Measurements from ENCODE around the gene KIAA0513.

KIAA0513 gene

DNA sequence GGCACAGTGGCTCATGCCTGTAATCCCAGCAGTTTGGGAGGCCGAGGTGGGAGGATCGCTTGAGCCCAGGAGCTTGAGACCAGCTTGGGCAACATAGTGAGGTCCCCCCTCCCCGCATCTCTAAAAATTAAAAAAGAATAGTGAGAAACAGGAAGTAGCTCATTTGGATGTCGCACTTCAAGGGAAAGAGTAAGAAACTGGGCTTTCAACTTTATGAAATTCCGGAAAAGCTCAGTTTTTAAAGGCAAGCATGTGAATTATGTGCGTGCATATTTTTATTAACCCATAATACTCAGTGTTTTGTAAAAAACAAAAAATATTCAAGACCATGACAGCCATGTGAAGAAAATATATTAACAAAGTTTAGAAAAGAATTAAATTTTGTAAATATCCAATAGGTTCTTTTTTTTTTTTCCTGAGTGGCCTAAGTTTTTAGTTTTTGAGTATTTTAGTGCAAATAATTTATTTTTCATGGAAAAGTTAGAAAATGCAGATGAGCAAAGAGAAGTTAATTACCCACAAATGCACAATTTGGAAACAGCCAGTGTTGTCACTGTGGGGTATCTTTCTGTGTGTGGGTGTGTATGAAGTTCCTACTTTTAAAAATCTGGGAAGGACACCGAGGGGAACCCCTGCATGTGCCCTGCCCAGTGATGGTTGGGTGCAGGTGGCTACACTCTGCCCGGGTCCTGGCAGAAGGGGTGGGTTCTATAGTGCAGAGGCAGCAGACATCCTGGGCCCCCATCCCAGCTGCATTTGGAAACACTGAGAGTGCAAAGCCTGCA is 44.7 kb downstream of the KIAA0513 start:
- DNase-seq (ENCODE audit: low spot score) = no peak

DNA sequence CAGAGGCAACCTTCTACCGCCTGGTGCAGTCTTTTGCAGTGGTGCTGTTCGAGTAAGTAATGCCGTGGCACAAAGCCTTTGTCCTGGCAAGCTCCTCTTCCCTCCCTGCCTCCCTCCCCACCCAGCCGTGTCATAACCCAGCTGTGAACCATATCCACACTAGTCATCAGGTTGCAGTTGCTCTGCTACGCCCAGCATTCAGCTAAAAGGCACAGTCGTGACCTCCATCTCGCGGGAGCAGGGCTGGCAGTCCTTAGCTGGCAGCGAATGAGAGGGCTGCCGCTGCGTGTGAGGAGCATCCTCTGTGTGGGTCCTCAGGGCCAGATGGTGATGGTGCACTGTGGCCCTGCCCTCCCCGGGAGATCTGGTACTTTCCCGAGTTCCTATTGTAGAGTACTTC is 45.4 kb downstream of the KIAA0513 start:
- DNase-seq (ENCODE audit: low spot score) = no peak

DNA sequence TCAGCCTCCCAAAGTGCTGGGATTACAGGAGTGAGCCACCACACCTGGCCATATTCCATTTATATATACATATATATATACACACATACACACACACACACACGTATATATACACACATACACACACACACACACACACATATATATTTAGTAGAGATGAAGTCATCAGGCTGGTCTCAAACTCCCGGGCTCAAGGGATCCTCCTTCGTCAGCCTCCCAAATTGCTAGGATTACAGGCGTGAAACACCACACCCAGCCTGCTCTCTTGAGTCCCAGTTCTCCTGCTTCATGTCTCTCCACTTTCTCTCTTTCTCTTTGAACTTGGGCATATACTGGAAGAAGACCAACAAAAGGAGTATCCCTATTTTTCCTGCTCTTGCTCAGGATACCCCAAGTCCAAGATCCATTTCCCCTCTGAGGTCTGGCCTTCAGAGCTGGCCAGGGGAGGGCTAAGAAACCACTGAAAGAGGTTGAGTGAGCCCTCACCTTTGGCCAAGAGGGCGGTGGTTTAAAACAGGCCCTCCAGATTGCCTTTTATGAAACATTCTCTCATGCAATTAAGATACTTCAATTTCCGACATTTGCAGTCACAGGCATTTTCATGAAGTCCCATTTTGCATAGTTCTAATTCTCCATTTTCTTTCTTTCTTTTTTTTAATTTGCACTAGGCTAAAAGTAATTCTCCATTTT is 46.8 kb downstream of the KIAA0513 start:
- DNase-seq (ENCODE audit: low spot score) = no peak

DNA sequence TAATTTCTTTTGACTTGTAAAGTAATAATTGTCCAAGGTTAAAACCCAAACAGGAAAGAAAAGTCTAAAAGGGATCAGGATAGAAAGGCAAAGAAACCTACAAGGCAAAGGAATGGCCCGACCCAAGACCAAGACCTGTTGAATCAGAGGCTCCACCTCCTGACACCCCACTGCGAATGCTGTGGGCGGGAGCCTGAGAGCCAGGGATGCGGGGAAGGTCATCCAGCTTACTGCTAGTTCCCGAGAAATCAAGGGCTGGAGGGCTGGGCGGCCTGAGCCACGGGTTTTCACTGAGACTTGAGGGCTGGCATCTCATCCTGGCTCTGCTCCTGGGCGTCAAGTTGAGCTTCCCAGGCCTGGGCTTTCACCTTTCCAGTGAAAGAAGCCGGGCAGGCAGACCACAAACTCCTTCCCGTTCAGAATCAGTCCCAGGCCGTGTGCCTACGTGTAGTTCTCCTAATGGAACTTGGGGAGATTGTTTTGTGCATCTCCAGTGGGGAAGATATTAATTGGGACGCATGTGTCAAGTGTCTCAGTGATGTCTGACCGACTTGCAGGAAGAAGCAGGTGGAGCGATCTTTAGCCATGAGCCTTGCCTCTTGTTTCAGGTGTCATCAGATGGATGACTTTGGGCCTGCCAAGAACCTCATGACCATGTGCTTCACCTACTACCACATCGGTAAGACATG is 47.8 kb downstream of the KIAA0513 start:
- no peak for DNase-seq (ENCODE audit: low spot score)

DNA sequence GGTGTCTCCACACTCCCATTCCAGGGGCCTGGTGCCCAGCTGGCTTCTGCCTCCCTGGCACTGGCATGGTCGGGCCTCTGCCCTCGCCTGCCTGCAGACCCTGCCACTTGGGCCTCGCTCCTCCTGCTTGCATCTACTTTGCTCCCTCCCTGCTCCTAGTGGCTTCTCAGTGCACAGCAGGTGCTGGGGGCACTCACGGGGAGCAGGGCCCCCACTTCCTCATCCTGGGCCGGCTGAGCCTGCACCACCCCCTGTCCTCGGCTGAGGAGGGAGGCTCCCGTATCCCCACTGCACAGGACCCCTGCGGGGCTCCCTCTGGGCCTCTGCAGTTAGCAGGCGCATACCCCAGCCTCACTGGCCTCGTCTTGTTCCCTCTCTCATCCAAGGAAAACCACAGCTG is 49.4 kb downstream of the KIAA0513 start:
- no peak for DNase-seq (ENCODE audit: low spot score)

DNA sequence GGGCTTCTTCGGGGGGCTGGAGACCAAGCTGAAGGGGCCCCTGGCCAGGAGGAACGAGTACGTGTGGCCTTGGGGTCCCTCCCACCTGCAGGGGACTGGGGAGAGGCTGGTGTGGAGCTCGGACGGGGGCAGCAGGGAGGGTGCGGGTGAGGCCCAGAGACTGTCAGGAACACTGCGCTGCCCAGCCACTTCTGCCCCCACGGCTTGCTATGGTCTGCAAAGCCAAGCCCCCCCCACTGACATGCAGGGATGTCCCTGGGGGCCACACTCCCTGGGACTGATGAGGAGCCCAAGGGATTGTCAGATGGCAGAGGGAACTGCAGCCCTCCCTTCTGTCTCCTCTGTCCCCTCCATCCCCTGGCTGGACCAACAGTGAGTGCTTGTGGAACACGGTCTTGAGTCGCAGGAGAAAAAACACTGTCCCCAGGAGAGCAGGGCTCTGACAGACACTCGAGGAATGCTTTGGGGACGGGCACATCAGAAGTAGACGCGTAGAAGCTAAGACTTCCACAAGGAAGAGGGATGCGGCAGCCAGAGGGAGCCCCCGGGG is 50.1 kb downstream of the KIAA0513 start:
- no peak for DNase-seq (ENCODE audit: low spot score)

DNA sequence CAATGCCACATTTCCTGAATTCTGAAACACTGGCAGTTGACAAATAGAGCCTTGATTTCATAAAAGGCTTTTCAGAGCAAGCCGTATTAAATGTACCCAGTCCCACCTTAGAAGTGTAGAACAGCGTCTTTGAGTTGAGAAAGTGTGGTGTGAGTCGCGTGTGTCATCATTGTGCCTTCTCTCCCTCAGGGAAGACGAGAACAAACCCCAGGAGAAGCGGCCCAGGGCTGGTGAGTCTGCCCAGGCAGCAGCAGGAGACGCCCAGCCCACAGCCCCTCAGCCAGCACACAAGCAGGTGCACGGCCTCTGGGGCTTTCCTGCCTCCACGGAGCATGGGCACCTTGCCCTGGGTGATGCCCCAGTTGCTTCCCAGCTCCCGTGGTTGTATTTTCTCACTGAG is 50.6 kb downstream of the KIAA0513 start:
- DNase-seq (ENCODE audit: low spot score) = no peak

DNA sequence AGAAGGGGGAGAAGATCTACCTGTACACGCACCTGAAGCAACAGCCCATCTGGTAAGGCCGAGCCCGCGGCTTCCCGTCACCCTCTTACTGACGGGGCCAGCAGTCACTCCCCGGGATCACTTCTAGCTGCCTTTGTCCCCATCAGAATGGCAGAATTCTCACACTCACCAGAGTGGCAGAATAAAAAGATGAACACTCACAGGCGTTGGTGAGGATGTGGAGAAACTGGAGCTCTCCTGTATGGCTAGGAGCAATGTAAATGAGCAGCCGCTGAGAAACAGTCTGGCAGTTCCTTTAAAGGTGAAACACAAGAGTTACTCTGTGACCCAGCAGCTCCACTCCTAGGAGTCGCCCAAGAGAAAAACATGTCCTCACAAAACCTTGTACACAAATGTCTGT is 51.4 kb downstream of the KIAA0513 start:
- no peak for DNase-seq (ENCODE audit: low spot score)

DNA sequence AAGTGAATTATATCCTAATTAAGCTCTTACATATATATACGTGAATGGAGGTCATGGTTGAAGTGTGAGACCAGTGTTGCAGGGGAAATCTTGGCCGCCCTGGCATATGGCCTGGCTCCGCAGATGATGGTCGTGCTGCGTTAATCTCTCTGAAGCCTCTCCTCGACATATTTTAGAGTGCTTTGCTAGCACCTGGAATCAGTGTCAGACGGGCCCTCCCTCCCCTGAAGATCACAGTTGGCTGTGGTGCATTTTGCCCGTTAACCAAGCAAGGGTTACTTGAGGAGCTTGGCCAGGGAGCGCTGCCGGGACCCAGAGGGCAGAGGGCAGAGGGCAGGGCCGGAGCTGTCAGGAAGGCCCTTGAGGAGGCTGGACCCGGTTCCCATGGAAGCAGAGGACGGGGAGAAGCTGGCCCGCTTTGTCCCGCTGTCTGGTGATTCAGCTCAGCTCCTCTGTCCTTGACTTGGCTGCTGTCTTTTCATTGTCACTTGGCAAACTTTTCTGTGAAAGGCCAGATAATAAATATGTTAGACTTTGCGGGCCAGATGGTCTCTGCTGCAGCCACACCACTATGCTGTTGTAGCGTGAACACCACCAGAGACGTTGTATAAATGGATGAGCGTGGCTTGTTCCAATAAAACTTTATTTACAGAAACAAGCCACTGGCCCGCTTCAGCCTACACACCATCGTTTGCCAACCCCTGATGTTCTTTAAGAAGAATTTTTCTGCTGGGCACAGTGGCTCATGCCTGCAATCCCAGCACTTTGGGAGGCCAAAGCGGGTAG is 52.4 kb downstream of the KIAA0513 start:
- DNase-seq (ENCODE audit: low spot score) = no peak

DNA sequence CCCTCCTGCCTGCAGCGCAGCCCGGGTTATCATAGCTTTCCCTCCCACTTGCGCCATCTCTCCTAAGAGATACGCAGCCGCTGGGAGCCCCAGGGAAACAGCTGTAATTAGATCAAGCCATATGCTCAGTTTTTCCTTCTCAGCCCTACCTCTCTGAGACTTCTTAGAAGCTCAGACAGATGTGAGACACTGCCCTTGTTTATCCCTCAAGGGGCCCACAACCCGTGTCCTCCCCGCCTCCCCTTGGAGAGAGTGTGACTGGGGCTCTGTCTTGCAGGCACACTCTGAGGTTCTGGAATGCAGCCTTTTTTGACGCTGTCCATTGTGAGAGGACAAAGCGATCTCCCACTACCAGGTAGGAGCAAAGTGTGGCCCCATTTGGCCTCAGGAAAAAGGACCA is 53.4 kb downstream of the KIAA0513 start:
- DNase-seq (ENCODE audit: low spot score) = no peak

DNA sequence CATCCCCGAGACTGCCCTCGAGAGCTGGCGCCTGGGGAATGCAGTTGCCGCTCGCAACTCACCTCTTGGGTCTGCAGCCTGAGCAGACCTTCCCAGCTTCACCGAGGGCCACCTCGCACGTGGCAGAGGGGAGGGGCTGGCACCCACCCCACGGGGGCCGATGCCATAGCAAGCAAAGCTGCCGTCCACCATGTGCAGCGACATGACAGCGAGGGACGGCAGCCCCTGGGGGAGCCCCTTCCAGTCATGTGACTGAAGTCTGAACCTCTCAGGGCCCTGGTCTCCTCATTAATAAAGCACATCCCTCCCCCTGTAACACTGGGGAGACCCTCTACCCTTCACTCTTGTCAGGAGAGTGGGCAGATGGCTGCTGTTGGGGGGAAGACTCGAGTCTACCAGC is 54.2 kb downstream of the KIAA0513 start:
- no peak for DNase-seq (ENCODE audit: low spot score)

DNA sequence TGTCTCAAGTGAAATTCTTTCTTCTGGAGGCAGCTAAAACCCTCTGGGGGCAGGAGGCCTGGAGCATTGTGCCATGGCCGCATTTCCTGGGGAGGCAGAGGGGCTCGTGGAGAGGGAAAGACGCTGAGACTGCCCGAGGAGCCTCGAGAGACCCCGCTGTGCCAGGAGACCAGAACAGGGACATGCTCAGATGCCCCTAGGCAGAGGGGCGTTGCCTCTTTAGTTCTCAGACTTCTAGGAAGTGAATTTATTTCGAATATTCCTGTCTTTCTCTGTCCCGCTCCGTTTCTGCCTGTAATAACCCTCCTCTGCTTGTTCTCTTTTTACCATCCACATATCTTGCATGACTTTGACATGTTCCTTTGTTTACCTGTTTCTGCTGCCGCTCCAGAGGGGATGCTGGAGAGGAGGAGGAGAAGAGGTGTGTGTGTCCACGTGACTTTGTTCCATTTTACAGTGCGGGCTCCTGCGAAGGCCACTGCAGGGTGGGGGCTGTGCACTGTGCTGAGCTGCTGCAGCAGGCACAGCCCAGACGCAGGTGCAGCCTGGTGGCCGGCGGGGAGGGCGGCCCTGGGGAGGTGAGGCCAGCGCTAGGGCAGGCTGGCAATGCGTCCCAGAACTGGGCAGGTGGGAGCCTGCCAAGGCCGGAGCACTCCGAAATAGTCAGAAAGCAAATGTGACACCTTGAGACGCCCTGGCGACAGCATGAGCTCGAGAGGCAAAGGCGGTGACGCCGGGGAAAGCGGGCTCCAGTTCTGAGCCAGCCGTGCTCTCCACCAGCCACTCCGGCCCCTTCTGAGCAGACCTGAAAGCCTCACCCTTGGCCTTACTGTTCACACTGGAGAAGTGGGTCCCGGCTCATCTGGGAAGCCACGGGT is 54.8 kb downstream of the KIAA0513 start:
- no peak for DNase-seq (ENCODE audit: low spot score)

DNA sequence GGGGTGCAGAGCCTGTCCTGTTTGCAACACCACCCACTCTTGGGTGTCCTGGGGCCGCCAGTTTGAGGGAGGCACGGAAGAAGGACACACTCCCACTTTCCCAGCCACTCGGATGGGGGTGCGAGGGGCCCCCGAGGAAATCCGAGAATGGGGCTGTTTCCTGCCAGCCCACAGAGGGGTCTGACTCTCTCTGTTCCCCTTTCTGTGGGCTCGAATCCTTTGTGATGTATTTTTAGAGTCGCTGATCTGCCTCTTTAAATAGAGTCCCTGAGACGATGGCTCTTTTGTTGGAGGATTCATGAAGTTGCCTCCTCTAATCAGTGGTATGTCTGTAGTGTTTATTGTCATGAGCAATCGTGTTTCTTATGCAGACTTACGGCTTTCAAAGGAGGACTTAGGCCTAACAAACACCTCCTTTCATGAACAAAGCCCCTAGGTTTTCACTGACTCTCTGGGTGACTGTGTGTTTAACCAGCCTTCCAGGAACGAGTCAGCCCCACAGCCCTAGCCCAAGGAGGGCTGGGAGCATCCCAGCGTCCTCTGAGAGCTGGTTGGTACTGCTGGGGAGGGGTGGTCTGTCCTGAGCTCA is 55.5 kb downstream of the KIAA0513 start:
- DNase-seq (ENCODE audit: low spot score) = no peak

DNA sequence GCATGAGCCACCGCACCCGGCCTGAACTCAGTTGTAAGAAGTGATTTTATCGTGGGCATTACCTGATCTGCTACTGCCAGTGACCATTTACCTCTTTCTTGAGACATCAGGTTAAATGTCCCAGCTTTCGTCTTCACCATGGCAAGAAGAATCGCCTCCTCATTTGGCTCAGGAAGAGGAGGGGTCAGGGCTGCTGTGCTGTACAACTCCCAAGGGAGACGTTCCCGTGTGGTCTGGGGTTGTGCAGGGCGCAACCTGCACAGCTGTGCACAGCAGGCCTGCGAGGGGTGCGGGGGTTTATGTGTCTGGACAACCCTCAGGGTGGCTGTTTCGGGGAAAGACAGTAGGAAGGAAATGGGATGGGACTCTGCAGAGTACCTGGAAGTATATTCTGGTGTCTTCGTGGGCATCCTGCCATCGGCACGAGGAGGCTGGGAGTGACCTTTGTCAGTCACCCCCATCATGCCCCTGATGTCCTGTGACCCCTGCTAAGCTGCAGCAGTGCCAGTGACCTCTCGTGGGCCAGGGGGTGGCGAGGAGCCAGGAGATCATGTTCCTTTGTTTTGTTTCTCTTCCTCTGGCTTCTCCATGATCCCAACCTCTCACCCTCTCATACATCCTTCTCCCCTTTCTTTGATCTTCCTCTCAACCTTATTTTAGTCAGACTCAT is 57.4 kb downstream of the KIAA0513 start:
- DNase-seq (ENCODE audit: low spot score) = no peak

DNA sequence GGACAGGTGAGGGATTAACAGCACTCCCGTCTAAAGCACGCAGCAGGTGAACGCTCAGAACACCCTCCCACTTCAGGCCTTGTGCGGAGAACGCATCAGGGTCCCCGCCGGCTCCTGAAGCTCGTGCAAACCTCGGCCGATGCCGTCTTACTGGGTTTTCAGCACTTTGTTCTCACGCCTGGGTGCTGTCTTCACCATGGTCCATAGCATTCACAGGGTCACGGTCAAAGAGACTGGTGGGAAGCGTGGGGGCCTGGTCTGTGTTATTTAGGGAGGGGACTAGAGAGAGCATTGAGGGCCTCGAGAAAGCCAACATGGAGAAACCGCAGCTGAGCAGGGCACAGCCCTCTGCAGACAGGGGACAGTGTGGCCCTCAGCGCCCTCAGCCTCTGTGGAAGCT is 58.1 kb downstream of the KIAA0513 start:
- DNase-seq (ENCODE audit: low spot score) = no peak

DNA sequence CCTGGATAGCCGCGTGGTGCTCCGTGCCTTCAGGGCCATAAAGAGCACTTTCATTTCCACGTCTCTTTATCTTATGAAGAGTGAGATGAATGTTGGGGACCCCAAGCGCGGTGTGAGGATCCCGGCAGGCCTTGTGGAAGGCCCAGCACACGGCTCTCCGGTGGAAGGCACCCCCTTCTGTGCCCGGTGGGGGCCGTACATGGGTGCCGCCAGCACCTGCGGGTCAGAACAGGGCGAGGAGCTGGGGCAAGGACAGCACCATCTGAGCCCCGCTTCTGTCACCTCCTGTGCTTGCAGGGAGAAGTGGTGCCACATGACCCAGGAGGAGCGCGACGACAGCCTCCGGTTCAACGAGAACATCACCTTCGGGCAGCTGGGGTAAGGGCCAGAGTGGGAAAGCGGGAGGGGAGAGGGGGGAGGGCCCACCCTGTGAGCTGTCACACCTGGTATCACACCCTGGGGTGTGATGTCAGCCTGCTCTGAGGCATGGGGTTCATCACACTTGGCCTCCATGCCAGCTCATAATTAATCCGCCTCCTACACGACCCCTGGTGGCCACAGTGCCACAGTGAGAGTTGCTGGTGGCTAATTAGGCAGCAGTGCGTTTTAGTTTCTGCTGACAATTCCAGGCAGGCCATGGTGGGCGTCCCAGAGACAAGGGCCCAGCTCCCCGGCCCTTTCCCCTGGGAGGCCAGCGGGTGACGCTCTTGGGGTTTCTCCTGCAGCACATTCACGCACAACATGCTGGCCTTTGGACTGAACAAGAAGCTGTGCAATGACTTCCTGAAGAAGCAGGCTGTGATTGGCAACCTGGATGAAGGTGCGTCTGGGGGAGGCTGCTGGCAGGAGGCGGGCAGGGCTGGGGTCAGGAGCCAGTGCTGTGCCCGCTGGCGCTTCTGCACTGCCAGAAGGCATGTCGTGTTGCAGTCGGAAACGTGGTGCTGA is 59.0 kb downstream of the KIAA0513 start:
- DNase-seq (ENCODE audit: low spot score) = peak; percentile 78

DNA sequence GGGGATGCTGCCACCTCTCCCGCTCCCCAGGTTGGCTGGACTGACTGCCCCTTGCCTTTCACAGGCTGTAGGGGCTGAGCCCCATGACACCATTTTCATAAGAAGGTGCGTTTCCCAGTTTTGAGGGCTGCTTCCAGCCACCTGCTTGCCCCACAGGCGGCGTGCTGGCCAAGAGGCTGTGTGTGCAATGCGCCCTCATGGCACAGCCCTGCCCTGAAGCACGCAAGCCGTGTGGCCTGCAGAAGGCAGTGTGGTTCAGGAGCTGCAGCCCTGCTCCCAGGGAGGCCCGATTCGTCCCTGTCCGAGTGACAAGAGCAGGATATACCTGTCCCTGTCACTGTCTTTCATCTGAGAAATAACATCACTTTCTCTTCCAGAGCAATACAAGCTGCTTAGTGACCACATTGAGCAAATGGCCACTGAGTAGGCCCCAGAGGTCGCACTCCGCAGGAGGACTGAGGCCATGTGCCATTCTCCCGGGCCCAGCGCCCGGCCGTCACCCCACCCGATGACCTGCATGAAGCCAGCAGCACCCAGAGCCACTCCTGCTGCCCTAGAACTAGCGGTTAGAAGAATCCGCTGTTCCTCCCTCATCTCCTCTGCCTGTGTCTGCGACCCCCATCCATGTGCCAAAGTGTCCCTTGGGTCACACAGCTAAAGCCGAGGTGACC is 60.4 kb downstream of the KIAA0513 start:
- DNase-seq (ENCODE audit: low spot score) = no peak

DNA sequence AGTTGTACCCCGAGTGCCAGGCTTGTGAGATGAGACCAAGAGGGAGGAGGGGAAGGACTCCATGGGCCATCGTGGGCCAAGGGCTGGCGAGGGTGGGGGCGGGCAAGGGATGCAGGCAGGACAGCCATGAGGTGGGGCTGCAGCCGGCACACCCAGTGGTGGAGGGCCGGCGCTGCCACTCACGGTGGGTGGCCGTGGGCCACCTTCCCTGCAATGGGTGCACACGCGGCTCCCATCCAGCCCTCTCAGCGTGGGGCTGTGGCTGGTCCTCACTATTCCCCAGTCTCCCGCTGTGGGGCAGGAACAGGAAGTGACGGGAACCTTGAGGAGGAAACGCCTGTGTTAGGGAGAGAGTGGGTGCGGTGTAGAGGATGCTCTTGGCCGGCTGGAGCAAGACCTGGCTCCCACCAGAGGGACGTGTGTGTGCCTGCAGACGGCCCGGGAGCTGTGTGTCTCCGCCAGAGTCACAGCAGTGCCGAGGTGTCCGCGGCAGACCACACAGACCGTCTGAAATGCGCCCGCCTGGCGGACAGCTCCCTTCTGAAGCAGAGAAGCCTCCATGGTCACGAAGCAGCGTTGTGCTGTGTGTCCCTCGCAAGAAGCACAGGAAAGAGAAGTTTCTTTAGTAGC is 61.1 kb downstream of the KIAA0513 start:
- DNase-seq (ENCODE audit: low spot score) = no peak

All from left forelimb (tissue), 1 donor.